Measurements from ENCODE around the gene PAIP2.

GRCh38 chr5:139401546-139401945 lies 59.9 kb downstream of the PAIP2 start:
- TF ChIP-seq CTCF (IDR thresholded peaks at IDR 0.05) (no peak), EP300 (IDR thresholded peaks at IDR 0.05; ENCODE audit: low read depth) (no peak)

Measured in transverse colon (tissue), 3 donors.